Ishikawa (cell line): ENCODE measurements around the gene HSD17B12.

Experiments used
- CEBPB ChIP-seq: IDR thresholded peaks from 2 replicates; pipeline ENCODE4 v1.6.1; 2012
- CREB1 ChIP-seq: IDR thresholded peaks from 2 replicates; pipeline ENCODE4 v1.6.1; 2012; ENCODE audit warnings: low read depth
- EGR1 ChIP-seq: IDR thresholded peaks from 2 replicates; pipeline ENCODE4 v1.6.1; 2012
- EP300 ChIP-seq: IDR thresholded peaks from 2 replicates; pipeline ENCODE4 v1.6.1; 2012; ENCODE audit warnings: borderline replicate concordance
- MAX ChIP-seq: IDR thresholded peaks from 2 replicates; pipeline ENCODE4 v1.6.1; 2012
- RAD21 ChIP-seq: IDR thresholded peaks from 2 replicates; pipeline ENCODE4 v1.6.1; 2012; ENCODE audit warnings: low read depth
- TAF1 ChIP-seq: IDR thresholded peaks from 2 replicates; pipeline ENCODE4 v1.6.1; 2012; ENCODE audit warnings: low read depth, mild to moderate bottlenecking
- TCF12 ChIP-seq: IDR thresholded peaks from 2 replicates; pipeline ENCODE4 v1.6.1; 2012; ENCODE audit warnings: low read depth
- ZBTB7A ChIP-seq: IDR thresholded peaks from 2 replicates; pipeline ENCODE4 v1.6.1; 2012; ENCODE audit warnings: low read depth
- TF ChIP-seq, protein P1 (sequence below): IDR thresholded peaks from 2 replicates; pipeline ENCODE4 v1.6.1; 2012
- TF ChIP-seq, protein P2 (sequence below): IDR thresholded peaks from 2 replicates; pipeline ENCODE4 v1.6.1; 2012; ENCODE audit warnings: low read depth, mild to moderate bottlenecking

DNA sequence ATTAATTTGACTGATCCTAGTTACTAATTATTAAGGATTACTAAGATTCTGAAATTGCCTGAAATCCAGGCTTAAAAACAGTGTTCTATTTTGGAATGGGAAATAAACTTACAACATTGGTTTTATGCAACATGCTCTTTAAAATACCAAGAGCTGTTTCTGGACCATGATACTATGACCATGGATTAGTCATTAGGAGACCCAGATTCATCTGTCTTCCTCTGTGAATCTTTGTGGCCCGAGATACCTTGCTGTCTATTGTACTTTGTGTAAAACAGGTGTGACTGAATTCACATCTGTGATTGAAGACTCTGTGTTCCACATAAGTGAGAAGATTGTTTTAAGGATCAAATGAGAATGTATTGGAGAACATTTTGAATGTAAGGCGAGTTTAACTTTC is 98.8 kb downstream of the HSD17B12 start:
- TF ChIP-seq, protein P1, sequence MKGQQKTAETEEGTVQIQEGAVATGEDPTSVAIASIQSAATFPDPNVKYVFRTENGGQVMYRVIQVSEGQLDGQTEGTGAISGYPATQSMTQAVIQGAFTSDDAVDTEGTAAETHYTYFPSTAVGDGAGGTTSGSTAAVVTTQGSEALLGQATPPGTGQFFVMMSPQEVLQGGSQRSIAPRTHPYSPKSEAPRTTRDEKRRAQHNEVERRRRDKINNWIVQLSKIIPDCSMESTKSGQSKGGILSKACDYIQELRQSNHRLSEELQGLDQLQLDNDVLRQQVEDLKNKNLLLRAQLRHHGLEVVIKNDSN = no peak
- no peak for TF ChIP-seq EP300
- no peak for TF ChIP-seq EGR1
- TF ChIP-seq TCF12 = no peak
- TF ChIP-seq MAX = no peak
- TF ChIP-seq, protein P2, sequence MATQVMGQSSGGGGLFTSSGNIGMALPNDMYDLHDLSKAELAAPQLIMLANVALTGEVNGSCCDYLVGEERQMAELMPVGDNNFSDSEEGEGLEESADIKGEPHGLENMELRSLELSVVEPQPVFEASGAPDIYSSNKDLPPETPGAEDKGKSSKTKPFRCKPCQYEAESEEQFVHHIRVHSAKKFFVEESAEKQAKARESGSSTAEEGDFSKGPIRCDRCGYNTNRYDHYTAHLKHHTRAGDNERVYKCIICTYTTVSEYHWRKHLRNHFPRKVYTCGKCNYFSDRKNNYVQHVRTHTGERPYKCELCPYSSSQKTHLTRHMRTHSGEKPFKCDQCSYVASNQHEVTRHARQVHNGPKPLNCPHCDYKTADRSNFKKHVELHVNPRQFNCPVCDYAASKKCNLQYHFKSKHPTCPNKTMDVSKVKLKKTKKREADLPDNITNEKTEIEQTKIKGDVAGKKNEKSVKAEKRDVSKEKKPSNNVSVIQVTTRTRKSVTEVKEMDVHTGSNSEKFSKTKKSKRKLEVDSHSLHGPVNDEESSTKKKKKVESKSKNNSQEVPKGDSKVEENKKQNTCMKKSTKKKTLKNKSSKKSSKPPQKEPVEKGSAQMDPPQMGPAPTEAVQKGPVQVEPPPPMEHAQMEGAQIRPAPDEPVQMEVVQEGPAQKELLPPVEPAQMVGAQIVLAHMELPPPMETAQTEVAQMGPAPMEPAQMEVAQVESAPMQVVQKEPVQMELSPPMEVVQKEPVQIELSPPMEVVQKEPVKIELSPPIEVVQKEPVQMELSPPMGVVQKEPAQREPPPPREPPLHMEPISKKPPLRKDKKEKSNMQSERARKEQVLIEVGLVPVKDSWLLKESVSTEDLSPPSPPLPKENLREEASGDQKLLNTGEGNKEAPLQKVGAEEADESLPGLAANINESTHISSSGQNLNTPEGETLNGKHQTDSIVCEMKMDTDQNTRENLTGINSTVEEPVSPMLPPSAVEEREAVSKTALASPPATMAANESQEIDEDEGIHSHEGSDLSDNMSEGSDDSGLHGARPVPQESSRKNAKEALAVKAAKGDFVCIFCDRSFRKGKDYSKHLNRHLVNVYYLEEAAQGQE = no peak
- TF ChIP-seq CREB1 = no peak
- TF ChIP-seq CEBPB = no peak
- TF ChIP-seq RAD21 = no peak
- TF ChIP-seq ZBTB7A = no peak
- no peak for TF ChIP-seq TAF1
